ENCODE results near the gene SWAP70.

The SWAP70 gene

DNA sequence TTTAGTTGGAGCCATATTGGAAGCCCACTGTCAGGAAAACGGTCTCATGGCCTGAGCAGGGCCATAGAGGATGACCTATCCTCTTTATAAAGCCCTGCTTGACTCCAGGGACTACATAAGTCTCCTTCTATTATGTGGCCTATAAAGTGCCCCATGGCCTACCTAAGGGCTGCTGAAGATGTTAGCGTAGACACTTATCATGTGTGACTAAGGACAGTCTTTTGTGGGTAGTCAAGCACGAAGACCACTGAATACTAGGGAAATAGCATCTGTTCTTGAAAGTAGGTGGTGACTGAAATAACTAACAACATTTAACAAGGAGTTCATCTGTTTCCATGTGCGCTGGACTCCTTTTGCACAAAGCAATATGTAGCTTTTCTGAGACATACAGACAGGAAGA lies 117.1 kb downstream of the SWAP70 start:
- DNase-seq, result no peak

- DNase-seq, result no peak
Observed at GRCh38 chr11:9783986-9784385, 120.1 kb downstream of the SWAP70 start.

DNA sequence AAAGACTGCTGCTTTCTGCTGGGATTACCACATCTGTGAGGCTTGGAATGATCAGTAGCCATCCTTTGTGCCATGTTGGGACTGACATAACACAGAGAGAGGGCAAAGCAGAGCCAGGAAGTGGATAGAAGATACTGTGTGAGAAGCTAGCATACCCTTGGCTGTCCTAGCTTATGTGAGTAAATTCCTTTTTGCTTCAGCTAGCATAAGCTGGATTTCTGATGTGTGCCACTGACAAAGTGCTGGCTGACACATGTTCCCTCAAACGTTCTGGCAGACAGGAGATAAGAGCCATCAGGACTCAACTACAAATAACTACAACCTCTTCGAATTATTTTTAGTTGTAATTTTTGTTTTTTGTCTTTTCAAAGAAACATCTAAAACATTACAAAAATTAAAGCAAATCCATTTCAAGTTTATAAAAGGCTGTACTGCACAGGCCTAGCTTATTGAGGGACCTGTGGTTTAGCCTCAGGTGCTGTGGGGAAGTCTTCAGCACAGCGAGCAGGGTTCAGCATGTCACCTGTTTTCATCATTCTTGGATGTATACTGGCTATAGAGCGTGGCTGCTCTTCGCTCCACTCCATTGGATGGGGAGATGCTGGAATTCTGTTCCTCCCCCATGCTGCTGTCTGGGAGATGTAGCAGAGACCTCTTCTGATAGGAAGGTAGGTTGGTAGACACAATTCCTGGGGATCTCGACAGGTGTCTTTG lies 120.9 kb downstream of the SWAP70 start:
- DNase-seq, result no peak

- no peak for DNase-seq
Observed at GRCh38 chr11:9787260-9787659, 123.4 kb downstream of the SWAP70 start.

DNA sequence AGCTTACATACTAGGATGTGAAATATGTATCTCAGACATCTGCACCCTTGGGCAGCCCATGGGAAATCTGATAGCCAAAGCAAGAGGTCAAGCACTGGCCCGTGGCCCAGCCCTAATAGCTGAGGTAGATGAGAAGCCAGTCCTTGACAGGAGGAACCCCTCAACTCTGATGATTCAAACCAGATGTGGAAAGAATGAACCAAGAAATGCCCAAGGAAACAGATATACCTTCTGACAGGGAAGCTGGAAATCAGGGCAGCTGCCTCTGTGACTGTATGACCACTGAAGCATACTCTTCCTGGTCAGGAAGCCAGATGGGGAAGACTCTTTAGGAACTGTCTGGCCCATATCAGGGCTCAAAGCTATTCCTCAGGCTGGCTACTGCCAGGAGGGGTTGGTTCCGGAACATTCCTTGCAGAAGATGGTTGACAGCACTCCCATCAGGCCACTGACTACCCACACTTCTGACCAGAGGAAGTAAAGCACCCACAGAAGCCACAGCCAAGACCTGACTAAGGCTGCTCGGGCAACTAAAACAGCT lies 124.2 kb downstream of the SWAP70 start:
- no peak for DNase-seq

GRCh38 chr11:9789910-9790309 lies 126.0 kb downstream of the SWAP70 start:
- no peak for DNase-seq

GRCh38 chr11:9790703-9791102 lies 126.8 kb downstream of the SWAP70 start:
- DNase-seq, result no peak

GRCh38 chr11:9796266-9796665 lies 132.4 kb downstream of the SWAP70 start:
- no peak for DNase-seq

GRCh38 chr11:9796854-9797253 lies 133.0 kb downstream of the SWAP70 start:
- DNase-seq, result no peak

GRCh38 chr11:9797300-9797699 lies 133.4 kb downstream of the SWAP70 start:
- DNase-seq, result no peak

DNA sequence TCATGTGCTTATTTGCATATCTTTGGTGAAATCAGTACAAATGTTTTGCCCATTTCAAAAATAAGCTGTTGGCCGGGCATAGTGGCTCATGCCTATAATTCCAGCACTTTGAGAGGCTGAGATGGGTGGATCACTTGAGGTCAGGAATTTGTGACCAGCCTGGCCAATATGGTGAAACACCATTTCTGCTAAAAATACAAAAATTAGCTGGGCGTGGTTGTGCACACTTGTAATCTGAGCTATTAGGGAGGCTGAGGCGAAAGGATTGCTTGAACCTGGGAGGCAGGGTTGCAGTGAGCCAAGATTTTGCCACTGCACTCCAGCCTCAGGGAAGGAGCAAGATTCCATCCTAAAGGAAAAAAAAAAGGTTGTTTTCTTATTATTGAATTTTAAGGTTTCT lies 136.0 kb downstream of the SWAP70 start:
- DNase-seq, result no peak

DNA sequence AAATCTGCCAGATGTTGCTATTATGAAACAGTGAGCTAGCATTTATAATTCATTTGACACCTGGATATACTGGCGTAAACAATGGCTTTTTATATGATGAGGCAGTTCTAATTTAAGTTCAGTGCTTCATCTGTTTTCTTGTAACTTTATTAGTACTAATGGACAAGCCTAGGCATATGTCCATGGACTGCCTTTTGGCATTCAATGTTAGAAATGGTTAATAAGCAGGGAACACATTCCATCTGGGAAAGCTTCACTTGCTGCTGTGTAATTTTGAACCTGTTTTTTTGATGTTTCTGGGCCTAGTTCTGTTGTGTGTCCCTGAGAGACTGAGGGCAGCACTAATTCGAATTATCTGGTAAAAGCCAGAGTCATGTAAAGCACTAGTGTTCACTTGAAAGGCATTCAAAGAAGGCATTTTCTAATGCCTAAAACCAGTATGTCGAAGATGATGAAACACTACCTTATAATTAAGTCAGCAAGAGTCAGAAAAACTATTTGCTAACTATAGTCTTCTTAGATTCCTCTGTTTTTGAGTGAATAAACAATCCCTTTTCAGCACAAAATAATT lies 138.5 kb downstream of the SWAP70 start:
- DNase-seq, result no peak
